Astrocyte (in vitro differentiated cells and primary cell): Measurements from ENCODE around the gene FGGY.
"Not testable (repeated sequence)": the region's sequence is repeated elsewhere in the genome, so short reads cannot be mapped to it uniquely, and the experiment has no call there.

ENCODE experiments used
- CTCF ChIP-seq: IDR thresholded peaks from 2 replicates; pipeline ENCODE4 v1.5.1; 2011; ENCODE audit warnings: low read depth, mild to moderate bottlenecking, inconsistent platforms, low read length, moderate library complexity; ENCODE audit not compliant: insufficient read depth
- EZH2 ChIP-seq: IDR thresholded peaks from 2 replicates; pipeline ENCODE4 v1.6.1; 2012; ENCODE audit warnings: mild to moderate bottlenecking, low read length, inconsistent platforms; ENCODE audit not compliant: insufficient read depth

GRCh38 chr1:59496156-59496555, 199.3 kb downstream of the FGGY start:
- not testable (repeated sequence) for TF ChIP-seq CTCF, EZH2
